22Rv1 (cell line): ENCODE results near the gene SOS1.
"Not testable (repeated sequence)": the region's sequence is repeated elsewhere in the genome, so short reads cannot be mapped to it uniquely, and the experiment has no call there.

Experiments used
- H3K27ac ChIP-seq: fragments of 450-650 bp; 2 replicates; pipeline ENCODE4 v1.5.1; 2017
- CTCF ChIP-seq: fragments of 450-650 bp; IDR thresholded peaks from 2 replicates; pipeline ENCODE4 v1.5.1; 2017; ENCODE audit warnings: mild to moderate bottlenecking
- ZFX ChIP-seq: fragments of 450-650 bp; IDR thresholded peaks from 2 replicates; pipeline ENCODE4 v1.6.1; 2017; ENCODE audit warnings: antibody characterized with exemption, borderline replicate concordance

Gene SOS1

GRCh38 chr2:39068299-39069135, 52.3 kb downstream of the SOS1 start:
- no peak overlapping the region for H3K27ac ChIP-seq
- no peak for TF ChIP-seq CTCF
- no peak for TF ChIP-seq ZFX

- H3K27ac ChIP-seq: no peak overlapping the region
- TF ChIP-seq CTCF (no peak), ZFX (no peak)
Observed at GRCh38 chr2:39065616-39066015, 55.2 kb downstream of the SOS1 start.

- no peak overlapping the region for H3K27ac ChIP-seq
Observed at GRCh38 chr2:39062320-39062719, 58.5 kb downstream of the SOS1 start.

GRCh38 chr2:39061280-39061679, 59.6 kb downstream of the SOS1 start:
- no peak overlapping the region for H3K27ac ChIP-seq
- TF ChIP-seq ZFX (no peak), CTCF (no peak)

More at GRCh38 chr2:39062320-39062719, 58.5 kb downstream of the SOS1 start:
- no peak for TF ChIP-seq CTCF
- TF ChIP-seq ZFX: no peak

GRCh38 chr2:39059366-39059952, 61.4 kb downstream of the SOS1 start:
- TF ChIP-seq ZFX (no peak), CTCF (peak; percentile 80)
- no peak overlapping the region for H3K27ac ChIP-seq

- no peak overlapping the region for H3K27ac ChIP-seq
- no peak for TF ChIP-seq CTCF
- no peak for TF ChIP-seq ZFX
Observed at GRCh38 chr2:39058101-39058500, 62.8 kb downstream of the SOS1 start.

- H3K27ac ChIP-seq: not testable (repeated sequence)
Observed at GRCh38 chr2:39052665-39053064, 68.2 kb downstream of the SOS1 start.

- TF ChIP-seq CTCF: no peak
- TF ChIP-seq ZFX: no peak
- no peak overlapping the region for H3K27ac ChIP-seq
Observed at GRCh38 chr2:39050109-39050508, 70.7 kb downstream of the SOS1 start.
